MCF 10A (cell line): Measurements from ENCODE around the gene HEPN1. TPM values are rescaled to one million over a fixed set of nuclear protein-coding genes. Genes with fewer than 3 reads are reported as not detected.

Experiments used
- BruUV-seq: library from RNA; stranded (reverse); fragments of 400-500 nt; replicated peaks from 2 replicates; lab custom pipeline; 2021; lab: Mats Ljungman, UMichigan
- CTCF ChIA-PET: fragments of 300-600 bp; sonication (Branson Sonifier 250); formaldehyde crosslinking; extraction: SDS; loops from one replicate; lab custom pipeline; 2021; ENCODE audit warnings: antibody characterized with exemption, inconsistent platforms; lab: Yijun Ruan, JAX
- POLR2A ChIA-PET: fragments of 300-600, 350-650 bp; sonication (Branson Sonifier 250); formaldehyde crosslinking; extraction: SDS; loops from one replicate; lab custom pipeline; 2020; ENCODE audit warnings: antibody characterized with exemption, inconsistent platforms; lab: Yijun Ruan, JAX
- DNase-seq: peaks from one replicate; pipeline ENCODE4 v3.0.0-alpha.2; 2018; ENCODE audit not compliant: unreplicated experiment
- H3K27ac Mint-ChIP-seq: one replicate; pipeline ENCODE4 v1.8.0; 2022; ENCODE audit warnings: mild to moderate bottlenecking, low read depth, mixed read lengths; ENCODE audit not compliant: unreplicated experiment
- H3K27me3 Mint-ChIP-seq: one replicate; pipeline ENCODE4 v1.8.0; 2022; ENCODE audit warnings: mixed read lengths; ENCODE audit not compliant: insufficient read depth, unreplicated experiment
- H3K36me3 Mint-ChIP-seq: one replicate; pipeline ENCODE4 v1.8.0; 2022; ENCODE audit warnings: mild to moderate bottlenecking, moderate library complexity, mixed read lengths; ENCODE audit not compliant: insufficient read depth, unreplicated experiment
- H3K4me1 Mint-ChIP-seq: one replicate; pipeline ENCODE4 v1.8.0; 2022; ENCODE audit warnings: mixed read lengths; ENCODE audit not compliant: insufficient read depth, unreplicated experiment
- H3K4me3 Mint-ChIP-seq: one replicate; pipeline ENCODE4 v1.8.0; 2022; ENCODE audit warnings: mild to moderate bottlenecking, moderate library complexity, mixed read lengths; ENCODE audit not compliant: unreplicated experiment
- H3K9me3 Mint-ChIP-seq: one replicate; pipeline ENCODE4 v1.8.0; 2022; ENCODE audit warnings: mixed read lengths; ENCODE audit not compliant: unreplicated experiment
- CTCF ChIP-seq: fragments of 200-600 bp; IDR thresholded peaks from one replicate; pipeline ENCODE4 v1.8.0; 2022; ENCODE audit warnings: antibody characterized with exemption, mild to moderate bottlenecking; ENCODE audit not compliant: unreplicated experiment
- intact Hi-C: fragments of 100-400 bp; cut with micrococcal nuclease; formaldehyde crosslinking; loops from 2 replicates; pipeline ENCODE4 v1.14.1; 2022
- total RNA-seq: library from RNA; stranded (reverse); gene quantifications from 2 replicates; pipeline ENCODE4 v1.2.3, GENCODE V29; 2022

HEPN1 gene
- total RNA-seq, 1 experiment from 2014 or later: not detected

GRCh38 chr11:124953753-124954589 lies 34.9 kb downstream of the HEPN1 start, which contains the start of gene CCDC15:
CCDC15 (plus strand) TSS chr11:124954202; CDS start chr11:124954733, 531 bp downstream.
- peaks cover 9% of the 10 kb centered on the region for H3K4me1 Mint-ChIP-seq
- POLR2A ChIA-PET: interaction anchor here (0.6 to 5.0 kb wide), 28 partner anchors 8 to 639 kb away, joined by 3 to 43 read pairs (median 4); partner anchors contain the start of genes HEPACAM, MSANTD2, ROBO4 and TMEM218
- BruUV-seq: no TSS peak
- no peak for TF ChIP-seq CTCF
- no peaks in the 10 kb centered on the region for H3K36me3 Mint-ChIP-seq
- H3K27ac Mint-ChIP-seq: no peak within 1 kb of the TSS
- intact Hi-C loops: loop anchor here (1.0 kb wide), 2 partner anchors 56 to 78 kb away; no protein-coding TSS in a partner anchor
- no peak within 1 kb of the TSS for H3K4me3 Mint-ChIP-seq
- CTCF ChIA-PET: interaction anchor here (0.6 to 3.0 kb wide), 13 partner anchors 18 to 1555 kb away, joined by 3 to 15 read pairs (median 4); no protein-coding TSS in a partner anchor
- H3K9me3 Mint-ChIP-seq: peaks cover under 1% of the 10 kb centered on the region
- no peaks in the 10 kb centered on the region for H3K27me3 Mint-ChIP-seq
- DNase-seq: peak; percentile 98

GRCh38 chr11:124954590-124954955 lies 35.5 kb downstream of the HEPN1 start:
- Mint-ChIP-seq H3K4me1 (peaks cover 9% of the 10 kb centered on the region), H3K4me3 (no peak overlapping the region), H3K36me3 (no peaks in the 10 kb centered on the region), H3K9me3 (no peaks in the 10 kb centered on the region), H3K27me3 (no peaks in the 10 kb centered on the region), H3K27ac (no peak overlapping the region)
- TF ChIP-seq CTCF: no peak
- no peak for DNase-seq
- ChIA-PET CTCF (interaction anchor here (0.6 to 3.0 kb wide), 9 partner anchors 17 to 1555 kb away, joined by 3 to 15 read pairs (median 4); no protein-coding TSS in a partner anchor), POLR2A (interaction anchor here (0.7 to 5.0 kb wide), 17 partner anchors 9 to 637 kb away, joined by 3 to 43 read pairs (median 4); partner anchors contain the start of genes HEPACAM, ROBO4 and TMEM218)
- BruUV-seq: TSS peak; percentile 78
- intact Hi-C loops: loop anchor here (1.0 kb wide), 2 partner anchors 56 to 78 kb away; no protein-coding TSS in a partner anchor

- Mint-ChIP-seq H3K27me3 (no peaks in the 10 kb centered on the region), H3K9me3 (no peaks in the 10 kb centered on the region), H3K4me3 (no peak overlapping the region), H3K36me3 (no peaks in the 10 kb centered on the region), H3K4me1 (peaks cover 9% of the 10 kb centered on the region), H3K27ac (no peak overlapping the region)
- POLR2A ChIA-PET: interaction anchor here (1.0 to 5.0 kb wide), 6 partner anchors 12 to 157 kb away, joined by 3 to 43 read pairs (median 14); partner anchors contain the start of genes ROBO4 and TMEM218
- TF ChIP-seq CTCF: no peak
- intact Hi-C loops: no loop called here
- no peak for DNase-seq
- CTCF ChIA-PET: interaction anchor here (0.6 to 3.0 kb wide), 8 partner anchors 11 to 454 kb away, joined by 3 to 15 read pairs (median 4); no protein-coding TSS in a partner anchor
- no TSS peak for BruUV-seq
These were observed 36.0 kb downstream of the HEPN1 start for GRCh38 chr11:124955035-124955434.
